Mammary epithelial cell (primary cell): ENCODE data around the gene INPP4B.

Source experiments
- CTCF ChIP-seq, 2 donors: IDR thresholded peaks in 1 of 2; conservative IDR thresholded peaks in 1 of 2; 2 replicates each; pipeline ENCODE4 v1.5.1; 2011 to 2012; ENCODE audit warnings: inconsistent platforms in 2 of 2, low read length in 2 of 2, mild to moderate bottlenecking in 2 of 2, control low read depth in 1 of 2, low read depth in 1 of 2; ENCODE audit not compliant: insufficient read depth in 1 of 2; ENCODE audit errors: extremely low read depth in 1 of 2
- EZH2 ChIP-seq: IDR thresholded peaks from 2 replicates; pipeline ENCODE4 v1.6.1; 2012; ENCODE audit warnings: low read length, inconsistent platforms, borderline replicate concordance

- no peak for TF ChIP-seq CTCF (conservative IDR thresholded peaks at IDR 0.05 in 1 of 2, IDR thresholded peaks at IDR 0.05 in 1 of 2; ENCODE audit: extremely low read depth in 1 of 2, insufficient read depth in 1 of 2, low read depth in 1 of 2, low read length in 2 of 2)
- TF ChIP-seq EZH2, result no peak
Observed at GRCh38 chr4:142264961-142265360, 581.1 kb downstream of the INPP4B start.
